Measurements from ENCODE around the gene KANSL1L.

The KANSL1L gene

DNA sequence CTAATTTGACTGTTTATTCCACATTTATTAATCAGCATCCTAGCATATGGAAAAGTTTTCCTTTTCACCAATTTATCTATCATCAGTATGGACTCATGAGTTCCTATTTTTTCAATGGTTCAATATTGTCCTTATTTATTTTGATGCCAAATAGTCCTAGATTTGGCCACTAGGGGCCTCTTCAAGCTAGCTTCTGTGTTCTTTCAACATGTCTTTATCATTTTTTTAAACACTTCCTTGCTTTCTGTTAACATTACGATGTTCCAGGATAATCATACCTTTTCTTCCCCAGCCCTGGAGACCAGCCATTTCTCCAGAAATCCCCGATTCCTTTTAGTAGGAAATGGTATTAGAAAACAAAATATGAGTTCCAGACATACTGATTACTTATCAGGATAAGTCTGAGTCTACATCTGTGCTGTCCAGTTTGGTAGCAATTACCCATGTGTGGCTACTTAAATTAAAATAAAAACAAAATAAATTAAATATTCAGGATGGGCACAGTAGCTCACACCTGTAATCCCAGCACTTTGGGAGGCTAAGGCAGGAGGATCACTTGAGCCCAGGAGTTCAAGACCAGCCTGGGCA lies 98.2 kb downstream of the KANSL1L start:
- DNase-seq = no peak

DNA sequence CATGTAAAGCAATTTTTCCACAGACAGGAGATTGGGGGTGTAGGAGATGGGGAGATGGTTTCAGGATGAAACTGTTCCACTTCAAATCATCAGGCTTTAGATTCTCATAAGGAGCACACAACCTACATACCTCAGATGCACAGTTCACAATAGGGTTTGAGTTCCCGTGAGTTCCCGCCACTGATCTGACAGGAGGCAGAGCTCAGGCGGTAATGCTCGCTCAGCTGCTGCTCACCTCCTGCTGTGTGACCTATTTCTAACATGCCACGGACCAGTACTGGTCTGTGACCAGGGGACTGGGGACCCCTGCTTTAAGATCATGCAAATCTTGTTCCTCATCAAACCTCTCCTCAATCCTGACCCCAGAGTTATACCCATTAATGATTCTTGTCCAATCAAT lies 98.7 kb downstream of the KANSL1L start:
- no peak for DNase-seq

- DNase-seq = no peak
Observed at GRCh38 chr2:210063306-210063705, 107.9 kb downstream of the KANSL1L start.

GRCh38 chr2:210055825-210056224 lies 115.4 kb downstream of the KANSL1L start:
- DNase-seq = no peak

DNA sequence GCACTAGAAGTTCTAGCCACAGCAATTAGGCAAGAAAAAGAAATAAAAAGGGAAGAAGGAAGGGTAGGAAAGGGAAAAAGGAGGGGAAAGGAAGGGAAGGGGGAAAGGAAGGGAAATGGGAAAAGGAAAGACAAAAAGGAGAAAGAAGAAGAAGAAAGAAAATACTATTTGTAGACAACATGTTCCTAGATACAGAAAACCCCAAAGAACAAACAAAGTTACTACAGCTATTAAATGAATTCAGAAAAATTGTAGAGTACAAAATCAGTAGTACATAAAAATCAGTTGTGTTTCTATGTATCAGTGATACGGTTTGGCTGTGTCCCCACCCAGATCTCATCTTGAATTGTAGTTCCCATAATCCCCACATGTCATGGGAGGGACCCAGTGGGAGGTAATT lies 116.5 kb downstream of the KANSL1L start:
- no peak for DNase-seq

- no peak for DNase-seq
Observed at GRCh38 chr2:210050885-210051284, 120.3 kb downstream of the KANSL1L start.

GRCh38 chr2:210049831-210050230 lies 121.4 kb downstream of the KANSL1L start:
- DNase-seq = no peak

DNA sequence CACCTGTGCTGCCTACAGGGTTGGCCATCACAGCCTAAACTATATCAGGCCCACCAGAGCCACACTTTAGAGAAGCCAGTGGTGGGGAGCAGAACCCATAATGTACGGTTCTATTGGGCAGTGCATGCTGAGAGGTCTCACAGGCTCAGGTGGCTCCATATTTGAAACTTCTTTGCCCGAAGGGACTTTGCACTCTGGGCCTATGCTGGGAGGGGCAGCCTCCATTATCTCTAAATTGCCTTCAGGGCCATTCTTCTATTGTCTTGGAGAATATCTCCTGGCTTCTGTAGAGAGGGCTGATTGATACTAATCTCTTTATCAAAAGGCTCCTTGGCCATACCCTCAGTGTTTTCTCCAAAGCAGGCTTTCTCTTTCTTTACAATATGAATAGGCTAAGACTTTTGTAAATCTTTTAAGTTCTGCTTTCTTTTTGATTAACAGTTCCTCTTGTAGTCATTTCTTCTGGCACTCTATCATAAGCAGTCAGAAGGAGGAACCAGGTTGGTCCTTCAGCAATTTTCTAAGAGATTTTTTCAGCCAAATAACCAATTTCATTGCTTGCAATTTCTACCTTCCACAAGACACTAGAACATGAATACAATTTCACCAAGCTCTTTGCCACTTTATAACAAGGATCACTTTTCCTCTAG lies 124.2 kb downstream of the KANSL1L start:
- DNase-seq = no peak

DNA sequence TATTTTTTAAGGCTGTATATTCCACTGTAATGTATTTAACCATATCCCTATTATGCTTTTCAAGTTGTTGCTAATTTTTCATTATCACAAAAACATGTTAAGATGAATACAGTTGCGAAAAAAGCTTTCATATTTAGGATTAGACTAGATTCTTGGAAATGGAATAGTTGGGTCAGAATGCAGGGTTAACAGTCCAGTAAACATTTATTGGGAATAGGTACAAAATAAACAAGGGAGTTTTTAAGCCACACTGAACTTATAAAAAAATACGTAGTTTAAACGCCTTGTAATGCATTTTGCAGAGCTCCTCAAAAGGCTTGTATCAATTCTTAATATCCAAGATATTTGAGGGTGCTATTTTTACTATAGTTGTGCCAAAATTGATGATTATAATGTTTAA lies 133.1 kb downstream of the KANSL1L start:
- DNase-seq = no peak

GRCh38 chr2:210035679-210036078 lies 135.5 kb downstream of the KANSL1L start:
- DNase-seq = no peak

DNA sequence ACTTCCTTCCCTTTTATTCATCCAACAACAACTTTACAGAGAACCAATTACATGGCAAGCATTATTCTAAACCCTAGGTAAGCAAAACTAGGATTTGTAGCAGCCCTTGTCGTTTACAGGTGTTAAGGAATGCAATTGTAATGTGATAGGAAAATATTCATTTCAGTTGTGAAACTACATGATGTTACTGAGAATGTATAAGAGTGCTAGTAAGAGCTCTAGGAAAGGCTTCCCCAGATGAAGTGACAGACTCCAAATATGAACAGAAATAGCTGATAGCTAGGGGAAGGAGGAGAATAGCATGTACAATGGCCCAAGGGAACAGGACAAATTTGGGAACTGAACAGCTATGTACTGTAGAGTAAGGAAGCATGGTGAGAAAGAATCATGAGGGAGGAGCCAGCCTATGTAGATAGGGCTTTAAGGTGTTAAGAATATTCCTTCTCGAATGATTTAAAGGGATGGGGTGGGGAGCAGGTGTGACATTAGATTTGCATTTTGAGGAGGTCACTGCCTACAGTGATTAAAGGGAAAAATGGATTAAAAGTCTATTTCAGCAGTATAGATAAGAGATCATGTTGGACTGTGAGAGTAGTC lies 137.0 kb downstream of the KANSL1L start:
- no peak for DNase-seq

DNA sequence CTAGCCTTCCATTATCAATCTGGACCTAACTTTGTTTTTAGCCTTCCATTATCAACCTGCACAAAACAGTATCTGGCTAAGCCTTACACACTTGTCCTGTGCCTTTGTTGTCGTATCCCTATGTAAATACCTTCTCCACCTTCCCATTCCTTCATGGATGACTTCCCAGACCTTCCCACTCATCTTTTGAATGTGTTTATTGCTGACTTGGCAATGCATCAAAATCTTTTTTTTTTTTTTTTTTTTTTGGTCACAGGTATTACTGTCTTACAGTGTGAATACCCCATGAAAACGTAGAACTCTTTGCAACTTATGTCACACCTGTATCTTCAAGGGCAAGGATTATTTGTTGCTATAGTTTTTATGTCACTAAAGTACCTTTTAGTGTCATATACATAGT lies 143.0 kb downstream of the KANSL1L start:
- DNase-seq = no peak

GRCh38 chr2:210027608-210028007 lies 143.6 kb downstream of the KANSL1L start:
- DNase-seq = no peak

DNA sequence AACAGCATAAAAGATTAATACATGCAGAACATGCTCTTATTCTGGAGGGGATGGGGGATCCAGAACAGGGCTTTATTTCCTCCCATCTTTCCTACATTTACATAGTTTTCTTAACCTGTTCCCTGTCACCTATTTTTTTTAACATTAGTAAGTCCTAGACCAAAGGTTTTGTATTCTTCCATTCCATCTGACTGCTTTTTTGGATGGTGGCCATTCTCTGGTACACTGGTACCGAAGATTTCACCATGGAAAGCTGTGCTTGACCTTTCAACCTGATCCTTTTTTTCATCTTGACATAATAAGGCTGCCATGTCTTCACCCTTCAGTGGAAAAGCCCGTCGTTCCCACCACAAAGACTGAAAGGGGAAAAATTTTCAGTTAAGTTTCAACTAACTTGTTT lies 148.4 kb downstream of the KANSL1L start:
- no peak for DNase-seq

DNA sequence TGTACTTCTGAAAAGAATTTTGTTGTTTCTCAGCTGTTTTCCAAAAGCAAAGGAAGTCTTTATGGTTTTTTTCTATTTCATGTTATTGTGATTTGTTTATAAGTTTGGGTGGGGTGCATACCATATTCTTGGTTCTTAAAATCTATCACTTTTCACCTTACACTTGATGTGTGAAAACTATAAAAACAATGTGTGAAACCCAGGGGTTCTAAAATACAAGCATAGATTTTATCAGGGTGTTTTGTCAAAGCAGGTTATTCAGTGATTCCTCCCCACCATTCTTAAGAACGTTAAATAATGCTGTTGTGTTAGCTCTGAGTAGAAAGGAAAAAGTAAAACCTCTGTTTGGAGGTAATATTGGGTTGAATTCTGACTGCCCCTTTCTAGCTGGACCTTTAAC lies 151.1 kb downstream of the KANSL1L start:
- no peak for DNase-seq

GRCh38 chr2:210009896-210010295 lies 161.3 kb downstream of the KANSL1L start:
- no peak for DNase-seq

GRCh38 chr2:210009126-210009525 lies 162.1 kb downstream of the KANSL1L start:
- no peak for DNase-seq

GRCh38 chr2:210007895-210008294 lies 163.3 kb downstream of the KANSL1L start:
- DNase-seq = no peak

- no peak for DNase-seq
Observed at GRCh38 chr2:210004881-210005280, 166.3 kb downstream of the KANSL1L start.

GRCh38 chr2:210003359-210003758 lies 167.8 kb downstream of the KANSL1L start:
- DNase-seq = no peak

GRCh38 chr2:210002158-210003157 lies 168.8 kb downstream of the KANSL1L start, which contains the start of gene RPE:
RPE (plus strand) TSS chr2:210002638; CDS start chr2:210002662, 24 bp downstream.
- DNase-seq = peak; percentile 66 to 97 (median 91)
